GM23338 (cell line): ENCODE measurements around the gene AHDC1. TPM values are rescaled to one million over a fixed set of nuclear protein-coding genes. Genes with fewer than 3 reads are reported as not detected.

Experiments used
- ATAC-seq: fragments of 200-7000 bp; cut with Tn5 transposase; 3 replicates; pipeline ENCODE4 v1.9.1; 2020
- DNase-seq: peaks from one replicate; pipeline ENCODE4 v3.0.0-alpha.2; 2015; ENCODE audit warnings: low spot score
- H2AFZ ChIP-seq: fragments of 200-600 bp; sonication (generic); 2 replicates; pipeline ENCODE4 v1.8.0; 2016; ENCODE audit warnings: antibody characterized with exemption, mild to moderate bottlenecking, moderate library complexity
- H3F3A ChIP-seq: fragments of 200-600 bp; sonication (generic); replicated peaks from 2 replicates; pipeline ENCODE4 v1.8.0; 2017; ENCODE audit warnings: antibody characterized with exemption, mixed run types, low read depth
- H3K27ac ChIP-seq: fragments of 200-600 bp; sonication (generic); 2 replicates; pipeline ENCODE4 v1.6.1; 2016; ENCODE audit warnings: low read depth
- H3K27me3 ChIP-seq: fragments of 200-600 bp; sonication (generic); 2 replicates; pipeline ENCODE4 v1.8.0; 2016; ENCODE audit warnings: mild to moderate bottlenecking, mixed run types, moderate library complexity; ENCODE audit not compliant: insufficient read depth
- H3K36me3 ChIP-seq: fragments of 200-600 bp; sonication (generic); 2 replicates; pipeline ENCODE4 v1.8.0; 2016; ENCODE audit warnings: mild to moderate bottlenecking; ENCODE audit not compliant: insufficient read depth
- H3K4me1 ChIP-seq: fragments of 200-600 bp; sonication (generic); 2 replicates; pipeline ENCODE4 v1.8.0; 2016; ENCODE audit warnings: mild to moderate bottlenecking, moderate library complexity; ENCODE audit not compliant: insufficient read depth
- H3K4me2 ChIP-seq: fragments of 200-600 bp; sonication (generic); 2 replicates; pipeline ENCODE4 v1.7.1; 2017; ENCODE audit warnings: mixed run types
- H3K4me3 ChIP-seq: fragments of 200-600 bp; sonication (generic); 2 replicates; pipeline ENCODE4 v1.6.1; 2016; ENCODE audit warnings: mixed run types
- H3K79me2 ChIP-seq: fragments of 200-600 bp; sonication (generic); replicated peaks from 2 replicates; pipeline ENCODE4 v1.8.0; 2017; ENCODE audit warnings: mild to moderate bottlenecking; ENCODE audit not compliant: insufficient read depth
- H3K9me2 ChIP-seq: fragments of 200-600 bp; sonication (generic); 2 replicates; pipeline ENCODE4 v1.8.0; 2017; ENCODE audit not compliant: insufficient read depth
- H4K20me1 ChIP-seq: fragments of 200-600 bp; sonication (generic); replicated peaks from 2 replicates; pipeline ENCODE4 v1.8.0; 2017; ENCODE audit warnings: mild to moderate bottlenecking; ENCODE audit not compliant: insufficient read depth
- H3K27ac Mint-ChIP-seq: 2 replicates; pipeline ENCODE4 v1.8.0; 2020; ENCODE audit warnings: inconsistent platforms, mild to moderate bottlenecking, moderate library complexity, mixed read lengths
- H3K27me3 Mint-ChIP-seq: 3 replicates; pipeline ENCODE4 v1.8.0; 2022; ENCODE audit warnings: low read depth, mild to moderate bottlenecking, moderate library complexity, mixed read lengths, inconsistent platforms; ENCODE audit not compliant: insufficient read depth, poor library complexity
- H3K36me3 Mint-ChIP-seq: 3 replicates; pipeline ENCODE4 v1.8.0; 2021; ENCODE audit warnings: low read depth, mild to moderate bottlenecking, inconsistent platforms, moderate library complexity, mixed read lengths
- H3K4me1 Mint-ChIP-seq: 3 replicates; pipeline ENCODE4 v1.8.0; 2020; ENCODE audit warnings: mild to moderate bottlenecking, inconsistent platforms, mixed read lengths
- H3K4me3 Mint-ChIP-seq: 3 replicates; pipeline ENCODE4 v1.8.0; 2021; ENCODE audit warnings: moderate library complexity, mild to moderate bottlenecking, inconsistent platforms, mixed read lengths
- H3K9me3 Mint-ChIP-seq: 3 replicates; pipeline ENCODE4 v1.8.0; 2020; ENCODE audit warnings: moderate library complexity, mild to moderate bottlenecking, inconsistent platforms, mixed read lengths
- ETS1 ChIP-seq: IDR thresholded peaks from 2 replicates; pipeline ENCODE4 v1.6.1; 2016; ENCODE audit warnings: antibody characterized with exemption
- EZH2 ChIP-seq: fragments of 200-600 bp; sonication (generic); IDR thresholded peaks from one replicate; pipeline ENCODE4 v1.8.0; 2017; ENCODE audit warnings: antibody characterized with exemption, mild to moderate bottlenecking, low read depth; ENCODE audit not compliant: unreplicated experiment
- JUNB ChIP-seq: IDR thresholded peaks from one replicate; pipeline ENCODE4 v1.6.1; 2016; ENCODE audit warnings: antibody characterized with exemption; ENCODE audit not compliant: unreplicated experiment
- STAT1 ChIP-seq: IDR thresholded peaks from one replicate; pipeline ENCODE4 v1.6.1; 2016; ENCODE audit warnings: antibody characterized with exemption; ENCODE audit not compliant: unreplicated experiment
- ZNF331 ChIP-seq: fragments of 250-450 bp; sonication (Bioruptor Pico); IDR thresholded peaks from 2 replicates; pipeline ENCODE4 v1.5.0; 2020; ENCODE audit warnings: low read depth, mild to moderate bottlenecking, moderate library complexity
- polyA plus RNA-seq: library from polyadenylated mRNA; unstranded; fragments of >200 nt; fragmentation: Nextera tagmentation; extraction: Ambion mirVana; gene quantifications from 2 replicates; pipeline ENCODE4 v1.2.1, GENCODE V29; 2016
- total RNA-seq: library from RNA; depleted of rRNA; stranded (reverse); fragments of >200 nt; shearing (Covaris generic); gene quantifications from 2 replicates; pipeline ENCODE4 v1.2.3, GENCODE V29; 2014
- TF ChIP-seq, protein P1 (sequence below), 2 experiments: fragments of 200-600 bp in 1 of 2; sonication (generic) in 1 of 2; conservative IDR thresholded peaks; 2 replicates each; pipeline versions ENCODE4 v1.5.1 to v1.6.1; 2016 to 2017; ENCODE audit warnings: antibody characterized with exemption in 2 of 2, low read depth in 2 of 2, mild to moderate bottlenecking in 2 of 2, moderate library complexity in 1 of 2

AHDC1 gene
- total and polyA plus RNA-seq, 2 experiments from 2014 or later: 8.3 to 22.2 TPM

GRCh38 chr1:27617420-27617819, 13.5 kb upstream of the AHDC1 start:
- no peak overlapping the region; the same call in 2 of the 3 replicates for H3K4me3 Mint-ChIP-seq
- Histone ChIP-seq H3K79me2 (no peaks in the 10 kb centered on the region), H3K36me3 (no peaks in the 10 kb centered on the region), H3K4me1 (peaks cover 18% of the 10 kb centered on the region), H3K27me3 (peaks cover 6% of the 10 kb centered on the region; the same call in 1 of the 2 replicates), H3F3A (peaks cover 21% of the 10 kb centered on the region), H3K9me2 (no peaks in the 10 kb centered on the region), H3K4me3 (no peak overlapping the region), H3K27ac (no peak overlapping the region), H4K20me1 (no peaks in the 10 kb centered on the region; the same call in 1 of the 2 replicates), H3K4me2 (no peak overlapping the region), H2AFZ (peak overlapping the region; percentile 38; the same call in 1 of the 2 replicates)
- H3K27me3 Mint-ChIP-seq: peaks cover 18% of the 10 kb centered on the region
- TF ChIP-seq JUNB (no peak), ZNF331 (CRISPR knock-in tag) (no peak)
- no peak for DNase-seq
- peaks cover 20% of the 10 kb centered on the region for H3K4me1 Mint-ChIP-seq
- no peak overlapping the region for H3K27ac Mint-ChIP-seq
- no peak for ATAC-seq
- no peaks in the 10 kb centered on the region; the same call in 2 of the 3 replicates for H3K9me3 Mint-ChIP-seq
- no peaks in the 10 kb centered on the region; the same call in 2 of the 3 replicates for H3K36me3 Mint-ChIP-seq

DNA sequence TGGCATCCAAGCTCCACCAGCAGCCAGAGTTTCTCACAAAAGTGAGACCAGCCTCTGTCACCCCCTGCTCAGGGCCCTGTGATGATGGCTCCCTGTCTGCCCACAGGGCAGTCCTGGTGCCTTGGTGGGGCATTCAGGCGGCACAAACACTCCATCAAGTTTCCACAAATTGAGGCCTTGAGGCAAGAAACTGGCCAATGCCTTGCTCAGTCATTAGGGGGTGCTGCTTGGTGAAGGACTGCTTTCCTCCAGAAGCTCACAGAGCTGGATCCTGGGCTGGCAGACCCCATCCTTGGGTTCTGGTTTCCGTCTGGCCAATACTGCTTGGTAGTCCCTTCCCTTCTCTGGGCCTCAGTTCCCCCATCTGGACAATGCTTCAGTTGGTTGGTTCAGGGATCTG, 12.5 kb upstream of the AHDC1 start:
- H3K4me3 ChIP-seq: no peak overlapping the region
- no peaks in the 10 kb centered on the region for H3K36me3 ChIP-seq
- Mint-ChIP-seq H3K36me3 (no peaks in the 10 kb centered on the region; the same call in 2 of the 3 replicates), H3K27ac (no peak overlapping the region), H3K9me3 (no peaks in the 10 kb centered on the region; the same call in 2 of the 3 replicates), H3K4me1 (peaks cover 18% of the 10 kb centered on the region), H3K27me3 (peaks cover 18% of the 10 kb centered on the region), H3K4me3 (peak overlapping the region; percentile 17; the same call in 1 of the 3 replicates)
- H3K4me2 ChIP-seq: no peak overlapping the region
- peak; percentile 63 for DNase-seq
- no peaks in the 10 kb centered on the region for H3K9me2 ChIP-seq
- no peak overlapping the region for H3K27ac ChIP-seq
- peaks cover 21% of the 10 kb centered on the region for H3F3A ChIP-seq
- peaks cover 9% of the 10 kb centered on the region; the same call in 1 of the 2 replicates for H3K4me1 ChIP-seq
- no peak overlapping the region for H2AFZ ChIP-seq
- H4K20me1 ChIP-seq: no peaks in the 10 kb centered on the region; the same call in 1 of the 2 replicates
- TF ChIP-seq EZH2 (no peak), ETS1 (no peak), STAT1 (no peak)
- TF ChIP-seq, protein P1, sequence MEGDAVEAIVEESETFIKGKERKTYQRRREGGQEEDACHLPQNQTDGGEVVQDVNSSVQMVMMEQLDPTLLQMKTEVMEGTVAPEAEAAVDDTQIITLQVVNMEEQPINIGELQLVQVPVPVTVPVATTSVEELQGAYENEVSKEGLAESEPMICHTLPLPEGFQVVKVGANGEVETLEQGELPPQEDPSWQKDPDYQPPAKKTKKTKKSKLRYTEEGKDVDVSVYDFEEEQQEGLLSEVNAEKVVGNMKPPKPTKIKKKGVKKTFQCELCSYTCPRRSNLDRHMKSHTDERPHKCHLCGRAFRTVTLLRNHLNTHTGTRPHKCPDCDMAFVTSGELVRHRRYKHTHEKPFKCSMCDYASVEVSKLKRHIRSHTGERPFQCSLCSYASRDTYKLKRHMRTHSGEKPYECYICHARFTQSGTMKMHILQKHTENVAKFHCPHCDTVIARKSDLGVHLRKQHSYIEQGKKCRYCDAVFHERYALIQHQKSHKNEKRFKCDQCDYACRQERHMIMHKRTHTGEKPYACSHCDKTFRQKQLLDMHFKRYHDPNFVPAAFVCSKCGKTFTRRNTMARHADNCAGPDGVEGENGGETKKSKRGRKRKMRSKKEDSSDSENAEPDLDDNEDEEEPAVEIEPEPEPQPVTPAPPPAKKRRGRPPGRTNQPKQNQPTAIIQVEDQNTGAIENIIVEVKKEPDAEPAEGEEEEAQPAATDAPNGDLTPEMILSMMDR (conservative IDR thresholded peaks at IDR 0.05; ENCODE audit: low read depth in 2 of 2): peak; percentile 39 to 72
- no peaks in the 10 kb centered on the region for H3K79me2 ChIP-seq
- peak; percentile 20 for ATAC-seq
- H3K27me3 ChIP-seq: peaks cover 6% of the 10 kb centered on the region; the same call in 1 of the 2 replicates
